GM12878 (cell line): ENCODE measurements around the gene ARL15. TPM values are rescaled to one million over a fixed set of nuclear protein-coding genes. Genes with fewer than 3 reads are reported as not detected.

Source experiments
- ATAC-seq: fragments of 200-7000 bp; cut with Tn5 transposase; 3 replicates; pipeline ENCODE4 v1.9.1; 2020; ENCODE audit warnings: mild to moderate bottlenecking, moderate library complexity
- BruUV-seq: library from RNA; stranded (reverse); fragments of 400-500 nt; replicated peaks from 2 replicates; lab custom pipeline; 2021; lab: Mats Ljungman, UMichigan
- CTCF ChIA-PET: fragments of 300-600 bp; sonication (Branson Sonifier 250); formaldehyde crosslinking; extraction: SDS; loops from one replicate; lab custom pipeline; 2021; ENCODE audit warnings: inconsistent platforms; lab: Yijun Ruan, JAX
- POLR2A ChIA-PET: fragments of 350-600 bp; formaldehyde crosslinking; extraction: SDS; loops from one replicate; lab custom pipeline; 2021; ENCODE audit warnings: inconsistent platforms; lab: Charles Lee
- RAD21 ChIA-PET: fragments of 300-600 bp; sonication (Branson Sonifier 250); formaldehyde crosslinking; loops from one replicate; lab custom pipeline; 2023; ENCODE audit warnings: antibody characterized with exemption; ENCODE audit not compliant: unreplicated experiment; lab: Charles Lee
- SMC1A ChIA-PET: fragments of 300-600 bp; sonication (Branson Sonifier 250); formaldehyde crosslinking; loops from one replicate; lab custom pipeline; 2023; ENCODE audit not compliant: unreplicated experiment, uncharacterized antibody; lab: Charles Lee
- DNase-seq: peaks from one replicate; pipeline ENCODE4 v3.0.0-alpha.2; 2011; ENCODE audit warnings: low read depth, low spot score
- FAIRE-seq: peaks from 3 replicates; lab custom pipeline; 2011; peaks lifted over from hg19 to GRCh38; lab: Jason Lieb, UNC
- H2AFZ ChIP-seq: 2 replicates; pipeline ENCODE4 v1.6.0; 2011; ENCODE audit warnings: low read depth, low read length, control low read depth; ENCODE audit not compliant: control insufficient read depth
- H3K27ac ChIP-seq: 2 replicates; pipeline ENCODE4 v1.5.1; 2011; ENCODE audit warnings: control low read depth; ENCODE audit not compliant: control insufficient read depth, insufficient read depth
- H3K27me3 ChIP-seq, 2 experiments: replicated peaks in 1 of 2; 2 replicates each; pipeline versions ENCODE4 v1.6.0 to v1.6.1; 2011; ENCODE audit warnings: low read length in 1 of 2; ENCODE audit not compliant: control insufficient read depth in 2 of 2, insufficient read depth in 2 of 2
- H3K36me3 ChIP-seq, 2 experiments: 2 replicates each; pipeline ENCODE4 v1.5.1; 2011; ENCODE audit warnings: low read length in 1 of 2; ENCODE audit not compliant: control insufficient read depth in 2 of 2, insufficient read depth in 2 of 2
- H3K4me1 ChIP-seq: 2 replicates; pipeline ENCODE4 v1.6.1; 2011; ENCODE audit warnings: mild to moderate bottlenecking, low read length, moderate library complexity, mixed read lengths; ENCODE audit not compliant: control insufficient read depth, insufficient read depth
- H3K4me2 ChIP-seq: 2 replicates; pipeline ENCODE4 v1.6.0; 2011; ENCODE audit warnings: control low read depth; ENCODE audit not compliant: control insufficient read depth, insufficient read depth
- H3K4me3 ChIP-seq: fragments of 200-600 bp; sonication (generic); 2 replicates; pipeline ENCODE4 v1.5.1; 2016
- H3K79me2 ChIP-seq: 2 replicates; pipeline ENCODE4 v1.6.0; 2011; ENCODE audit warnings: low read length; ENCODE audit not compliant: control insufficient read depth, insufficient read depth
- H3K9ac ChIP-seq: 2 replicates; pipeline ENCODE4 v1.8.0; 2011; ENCODE audit warnings: low read length, control low read depth, mixed read lengths; ENCODE audit not compliant: control insufficient read depth, insufficient read depth
- H3K9me3 ChIP-seq: replicated peaks from 3 replicates; pipeline ENCODE4 v1.5.1; 2011; ENCODE audit warnings: mild to moderate bottlenecking, low read length; ENCODE audit not compliant: control insufficient read depth, insufficient read depth
- H4K20me1 ChIP-seq: 2 replicates; pipeline ENCODE4 v1.6.0; 2011; ENCODE audit not compliant: control insufficient read depth, insufficient read depth
- BACH1 ChIP-seq: fragments of 450-650 bp; IDR thresholded peaks from 2 replicates; pipeline ENCODE4 v1.6.1; 2017; ENCODE audit warnings: mild to moderate bottlenecking, borderline replicate concordance
- CBFB ChIP-seq: IDR thresholded peaks from 2 replicates; pipeline ENCODE4 v1.6.1; 2016; ENCODE audit warnings: antibody characterized with exemption, low read depth
- EED ChIP-seq: sonication (generic); IDR thresholded peaks from 2 replicates; pipeline ENCODE4 v1.6.1; 2016; ENCODE audit warnings: antibody characterized with exemption, low read depth
- MYC ChIP-seq: IDR thresholded peaks from 2 replicates; pipeline ENCODE4 v1.6.1; 2011; ENCODE audit warnings: mild to moderate bottlenecking, low read length, moderate library complexity, inconsistent platforms; ENCODE audit not compliant: insufficient read depth, insufficient replicate concordance, insufficient read length, severe bottlenecking
- NFYA ChIP-seq: IDR thresholded peaks from 2 replicates; pipeline ENCODE4 v1.6.1; 2011; ENCODE audit warnings: low read depth, mild to moderate bottlenecking, low read length, improper control_type of control experiment, borderline replicate concordance
- NFYB ChIP-seq: IDR thresholded peaks from 2 replicates; pipeline ENCODE4 v1.6.1; 2011; ENCODE audit warnings: low read depth, mild to moderate bottlenecking, low read length, improper control_type of control experiment, moderate library complexity; ENCODE audit not compliant: insufficient read depth
- PKNOX1 ChIP-seq: fragments of 450-650 bp; IDR thresholded peaks from 2 replicates; pipeline ENCODE4 v1.6.1; 2016; ENCODE audit warnings: mild to moderate bottlenecking
- RAD51 ChIP-seq: fragments of 450-650 bp; IDR thresholded peaks from 2 replicates; pipeline ENCODE4 v1.6.1; 2016; ENCODE audit warnings: moderate library complexity, mild to moderate bottlenecking, inconsistent platforms
- RB1 ChIP-seq: fragments of 450-650 bp; formaldehyde crosslinking; IDR thresholded peaks from 2 replicates; pipeline ENCODE4 v1.6.1; 2017; ENCODE audit warnings: mild to moderate bottlenecking, borderline replicate concordance
- SIN3A ChIP-seq: IDR thresholded peaks from 2 replicates; pipeline ENCODE4 v1.6.1; 2012; ENCODE audit warnings: low read depth, low read length, improper control_type of control experiment
- SP1 ChIP-seq: IDR thresholded peaks from one replicate; pipeline ENCODE4 v1.6.1; 2011; ENCODE audit warnings: low read depth, low read length
- STAT3 ChIP-seq: IDR thresholded peaks from 2 replicates; pipeline ENCODE4 v1.6.1; 2011; ENCODE audit warnings: low read depth, low read length, improper control_type of control experiment
- SUPT20H ChIP-seq: IDR thresholded peaks from 2 replicates; pipeline ENCODE4 v1.6.1; 2011; ENCODE audit warnings: low read depth, mild to moderate bottlenecking, low read length, moderate library complexity, borderline replicate concordance; ENCODE audit not compliant: control insufficient read depth
- TCF3 ChIP-seq: IDR thresholded peaks from 2 replicates; pipeline ENCODE4 v1.6.1; 2012; ENCODE audit warnings: low read depth, mild to moderate bottlenecking, low read length, borderline replicate concordance; ENCODE audit not compliant: insufficient read depth
- ZZZ3 ChIP-seq: IDR thresholded peaks from 2 replicates; pipeline ENCODE4 v1.6.1; 2011; ENCODE audit warnings: low read depth; ENCODE audit not compliant: control insufficient read depth, insufficient read length
- WGBS: methylation state at CpG from one replicate; pipeline ENCODE4 v1.1.6; 2016; ENCODE audit warnings: low lambda C conversion rate; ENCODE audit not compliant: insufficient replicate concordance, insufficient coverage; ENCODE audit errors: missing lambda C conversion rate; 5-methylcytosine and 5-hydroxymethylcytosine counted together
- in situ Hi-C: fragments of 300-500 bp; cut with MboI; formaldehyde crosslinking; loops from 9 replicates; pipeline ENCODE4 v1.14.3; 2018; ENCODE audit warnings: mixed read lengths
- intact Hi-C: fragments of 100-400 bp; cut with micrococcal nuclease; formaldehyde crosslinking; loops from one replicate; pipeline ENCODE4 v1.14.2; 2022; ENCODE audit not compliant: unreplicated experiment
- polyA plus RNA-seq, 11 experiments: library from polyadenylated mRNA; depleted of rRNA in 4 of 11; unstranded in 6 of 11; stranded (reverse) in 5 of 11; fragments of >200 nt; fragmentation: Nextera tagmentation in 4 of 11; fragmentation: Illumina TruSeq in 1 of 11; extraction: Ambion mirVana in 4 of 11; extraction: Trizol in 1 of 11; gene quantifications; 1 replicate in 1 of 11; 2 replicates in 10 of 11; pipeline versions ENCODE4 v1.2.1 to v1.2.3, GENCODE V29; 2011 to 2016; ENCODE audit warnings: inconsistent platforms in 2 of 11, missing spikeins in 2 of 11, low read depth in 1 of 11
- total RNA-seq, 4 experiments: library from RNA; depleted of rRNA in 3 of 4; stranded (reverse); fragments of >200 nt in 3 of 4; fragmentation: Illumina TruSeq in 1 of 4; extraction: Trizol in 1 of 4; gene quantifications; 2 replicates each; pipeline versions ENCODE4 v1.2.1 to v1.2.3, GENCODE V29; 2013 to 2021
- TF ChIP-seq, protein P1 (sequence below): fragments of 450-650 bp; conservative IDR thresholded peaks from 2 replicates; pipeline ENCODE4 v1.6.1; 2017; ENCODE audit warnings: mild to moderate bottlenecking, moderate library complexity
- TF ChIP-seq, protein P2 (sequence below): fragments of 450-650 bp; IDR thresholded peaks from 2 replicates; pipeline ENCODE4 v1.6.1; 2017; ENCODE audit warnings: borderline replicate concordance
- TF ChIP-seq, protein P3 (sequence below): IDR thresholded peaks from 2 replicates; pipeline ENCODE4 v1.6.1; 2011; ENCODE audit warnings: borderline replicate concordance, low read depth, mild to moderate bottlenecking, moderate library complexity, mixed read lengths, low read length; ENCODE audit not compliant: insufficient read depth; ENCODE audit errors: extremely low read length

The ARL15 gene
- total and polyA plus RNA-seq, 10 of the 15 experiments (the other 5 are each of a cell fraction or from before 2014, with no cell fraction given), result 3.6 to 11.0 (median 7.7) TPM

DNA sequence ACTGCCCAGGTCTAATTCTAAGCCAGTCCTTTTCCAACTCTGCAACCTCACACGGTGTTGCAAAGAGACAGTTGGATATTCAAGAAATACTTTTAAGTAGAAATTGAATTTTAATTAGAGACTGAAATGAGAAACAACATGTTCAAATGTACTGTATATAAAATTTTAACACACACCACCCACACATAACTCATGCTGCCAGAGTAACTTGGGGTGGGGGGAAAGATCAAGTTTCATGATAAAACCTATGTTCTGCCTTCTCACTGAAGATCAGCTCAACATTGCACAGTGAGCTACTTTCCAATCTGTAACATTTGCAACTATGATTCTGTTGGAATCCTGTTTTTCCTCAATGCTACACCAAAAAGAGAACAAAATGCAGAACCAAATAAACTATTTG, 17.5 kb downstream of the ARL15 start (continued):
- TF ChIP-seq, protein P1, sequence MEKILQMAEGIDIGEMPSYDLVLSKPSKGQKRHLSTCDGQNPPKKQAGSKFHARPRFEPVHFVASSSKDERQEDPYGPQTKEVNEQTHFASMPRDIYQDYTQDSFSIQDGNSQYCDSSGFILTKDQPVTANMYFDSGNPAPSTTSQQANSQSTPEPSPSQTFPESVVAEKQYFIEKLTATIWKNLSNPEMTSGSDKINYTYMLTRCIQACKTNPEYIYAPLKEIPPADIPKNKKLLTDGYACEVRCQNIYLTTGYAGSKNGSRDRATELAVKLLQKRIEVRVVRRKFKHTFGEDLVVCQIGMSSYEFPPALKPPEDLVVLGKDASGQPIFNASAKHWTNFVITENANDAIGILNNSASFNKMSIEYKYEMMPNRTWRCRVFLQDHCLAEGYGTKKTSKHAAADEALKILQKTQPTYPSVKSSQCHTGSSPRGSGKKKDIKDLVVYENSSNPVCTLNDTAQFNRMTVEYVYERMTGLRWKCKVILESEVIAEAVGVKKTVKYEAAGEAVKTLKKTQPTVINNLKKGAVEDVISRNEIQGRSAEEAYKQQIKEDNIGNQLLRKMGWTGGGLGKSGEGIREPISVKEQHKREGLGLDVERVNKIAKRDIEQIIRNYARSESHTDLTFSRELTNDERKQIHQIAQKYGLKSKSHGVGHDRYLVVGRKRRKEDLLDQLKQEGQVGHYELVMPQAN, result no peak

DNA sequence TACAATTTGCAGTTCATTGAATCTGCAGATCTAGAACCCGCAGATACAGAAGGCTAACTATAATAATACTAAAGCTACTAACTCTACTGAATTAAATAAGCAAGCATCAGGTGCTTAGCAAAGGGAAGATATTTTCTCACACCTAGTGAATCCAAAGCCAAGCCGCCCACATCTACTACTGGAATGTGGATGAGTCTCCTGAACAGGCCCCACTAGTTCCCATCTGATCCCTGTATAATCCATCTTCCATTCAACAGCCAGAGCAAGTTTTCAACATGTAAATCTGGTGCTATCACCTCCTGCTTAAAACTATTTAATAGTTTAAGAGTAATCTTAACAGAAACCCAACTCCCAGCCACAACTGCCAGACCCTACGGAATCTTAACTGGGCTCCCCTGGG, 18.9 kb downstream of the ARL15 start:
- FAIRE-seq, result no peak
- WGBS, result 62% methylated on average over 3 of the region's 3 CpGs
- no peak for ATAC-seq
- H3K4me2 ChIP-seq, result no peak overlapping the region
- SMC1A ChIA-PET, result no interaction called here
- no peak overlapping the region for H3K27ac ChIP-seq
- H3K4me3 ChIP-seq, result no peak overlapping the region
- H3K9me3 ChIP-seq, result no peaks in the 10 kb centered on the region; the same call in 2 of the 3 replicates
- POLR2A ChIA-PET, result no interaction called here
- H3K9ac ChIP-seq, result no peak overlapping the region
- H2AFZ ChIP-seq, result no peak overlapping the region
- intact Hi-C loops, result no loop called here
- no peak for DNase-seq
- H3K27me3 ChIP-seq, result no peaks in the 10 kb centered on the region
- no peaks in the 10 kb centered on the region for H3K79me2 ChIP-seq
- RAD21 ChIA-PET, result no interaction called here
- TF ChIP-seq NFYA, result no peak
- no peak for TF ChIP-seq NFYB
- TF ChIP-seq EED, result no peak
- TF ChIP-seq STAT3, result no peak
- no peak for TF ChIP-seq PKNOX1
- no peak for TF ChIP-seq ZZZ3
- TF ChIP-seq MYC, result no peak
- TF ChIP-seq CBFB, result no peak
- no peak for TF ChIP-seq RB1
- TF ChIP-seq TCF3, result no peak
- no peak for TF ChIP-seq BACH1
- TF ChIP-seq, protein P2, sequence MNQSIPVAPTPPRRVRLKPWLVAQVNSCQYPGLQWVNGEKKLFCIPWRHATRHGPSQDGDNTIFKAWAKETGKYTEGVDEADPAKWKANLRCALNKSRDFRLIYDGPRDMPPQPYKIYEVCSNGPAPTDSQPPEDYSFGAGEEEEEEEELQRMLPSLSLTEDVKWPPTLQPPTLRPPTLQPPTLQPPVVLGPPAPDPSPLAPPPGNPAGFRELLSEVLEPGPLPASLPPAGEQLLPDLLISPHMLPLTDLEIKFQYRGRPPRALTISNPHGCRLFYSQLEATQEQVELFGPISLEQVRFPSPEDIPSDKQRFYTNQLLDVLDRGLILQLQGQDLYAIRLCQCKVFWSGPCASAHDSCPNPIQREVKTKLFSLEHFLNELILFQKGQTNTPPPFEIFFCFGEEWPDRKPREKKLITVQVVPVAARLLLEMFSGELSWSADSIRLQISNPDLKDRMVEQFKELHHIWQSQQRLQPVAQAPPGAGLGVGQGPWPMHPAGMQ, result no peak
- TF ChIP-seq RAD51, result no peak
- TF ChIP-seq, protein P3, sequence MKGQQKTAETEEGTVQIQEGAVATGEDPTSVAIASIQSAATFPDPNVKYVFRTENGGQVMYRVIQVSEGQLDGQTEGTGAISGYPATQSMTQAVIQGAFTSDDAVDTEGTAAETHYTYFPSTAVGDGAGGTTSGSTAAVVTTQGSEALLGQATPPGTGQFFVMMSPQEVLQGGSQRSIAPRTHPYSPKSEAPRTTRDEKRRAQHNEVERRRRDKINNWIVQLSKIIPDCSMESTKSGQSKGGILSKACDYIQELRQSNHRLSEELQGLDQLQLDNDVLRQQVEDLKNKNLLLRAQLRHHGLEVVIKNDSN, result no peak
- TF ChIP-seq SIN3A, result no peak
- TF ChIP-seq SUPT20H, result no peak
- TF ChIP-seq SP1, result no peak
- in situ Hi-C loops, result no loop called here
- no peaks in the 10 kb centered on the region for H3K36me3 ChIP-seq
- BruUV-seq, result no TSS peak
- H4K20me1 ChIP-seq, result no peaks in the 10 kb centered on the region
- H3K4me1 ChIP-seq, result no peaks in the 10 kb centered on the region
- CTCF ChIA-PET, result no interaction called here
